Measurements from ENCODE around the gene MT1H. TPM values are rescaled to one million over a fixed set of nuclear protein-coding genes. Genes with fewer than 3 reads are reported as not detected.

The MT1H gene
- total and polyA plus RNA-seq, 2 experiments from 2014 or later: 13.5 TPM; not detected in 1

DNA sequence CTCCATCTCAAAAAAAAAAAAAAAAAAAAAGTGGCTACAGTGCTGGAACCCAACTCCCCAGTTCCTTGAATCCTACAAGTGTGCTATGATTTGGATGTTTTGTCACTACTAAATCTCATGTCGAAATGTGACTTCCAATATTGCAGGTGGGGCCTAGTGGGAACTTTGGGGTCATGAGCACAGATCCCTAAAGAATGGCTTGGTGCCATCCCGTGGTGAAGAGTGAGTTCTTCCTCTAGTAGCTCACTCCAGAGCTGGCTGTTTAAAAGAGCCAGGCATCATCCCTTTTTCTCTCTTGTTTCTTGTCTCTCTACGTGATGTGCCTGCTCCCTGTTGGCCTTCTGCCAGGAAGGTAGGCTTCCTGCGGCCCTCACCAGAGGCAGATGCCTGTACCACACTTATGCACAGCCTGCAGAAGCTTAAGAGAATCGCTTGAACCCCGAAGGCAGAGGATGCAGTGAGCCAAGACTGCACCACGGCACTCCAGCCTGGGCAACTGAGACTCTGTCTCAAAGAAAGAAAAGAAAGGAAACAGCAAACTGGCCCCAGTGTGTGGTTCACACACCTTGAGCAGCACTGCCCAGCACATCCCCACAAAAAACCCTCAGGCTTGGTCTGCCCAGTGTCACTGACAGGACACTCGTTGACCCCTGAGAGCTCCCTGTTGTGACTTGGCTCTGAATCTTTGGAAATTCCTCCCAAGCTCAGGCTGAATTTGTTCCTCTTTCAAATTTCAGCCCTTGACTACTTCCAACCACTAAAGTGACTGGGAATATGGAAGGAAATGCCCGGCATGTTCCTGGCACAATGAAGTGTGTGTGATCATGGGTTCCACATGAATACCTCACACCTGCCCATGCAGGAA, 40.9 kb upstream of the MT1H start:
- Histone ChIP-seq H3K27ac (no peak overlapping the region), H3K4me1 (ENCODE audit: insufficient read depth) (peaks cover 9% of the 10 kb centered on the region), H3K4me2 (no peak overlapping the region), H3K9me2 (replicated peaks; ENCODE audit: insufficient read depth) (no peaks in the 10 kb centered on the region), H4K20me1 (ENCODE audit: insufficient read depth, poor library complexity, severe bottlenecking) (no peaks in the 10 kb centered on the region), H3K79me2 (no peaks in the 10 kb centered on the region), H3K27me3 (peaks cover 70% of the 10 kb centered on the region), H3K9me3 (ENCODE audit: low read depth) (no peaks in the 10 kb centered on the region), H2AFZ (no peak overlapping the region), H3K4me3 (no peak overlapping the region), H3K36me3 (replicated peaks; ENCODE audit: insufficient read depth, low read depth) (no peaks in the 10 kb centered on the region)
- DNase-seq (ENCODE audit: low spot score): no peak
- TF ChIP-seq, protein P1, sequence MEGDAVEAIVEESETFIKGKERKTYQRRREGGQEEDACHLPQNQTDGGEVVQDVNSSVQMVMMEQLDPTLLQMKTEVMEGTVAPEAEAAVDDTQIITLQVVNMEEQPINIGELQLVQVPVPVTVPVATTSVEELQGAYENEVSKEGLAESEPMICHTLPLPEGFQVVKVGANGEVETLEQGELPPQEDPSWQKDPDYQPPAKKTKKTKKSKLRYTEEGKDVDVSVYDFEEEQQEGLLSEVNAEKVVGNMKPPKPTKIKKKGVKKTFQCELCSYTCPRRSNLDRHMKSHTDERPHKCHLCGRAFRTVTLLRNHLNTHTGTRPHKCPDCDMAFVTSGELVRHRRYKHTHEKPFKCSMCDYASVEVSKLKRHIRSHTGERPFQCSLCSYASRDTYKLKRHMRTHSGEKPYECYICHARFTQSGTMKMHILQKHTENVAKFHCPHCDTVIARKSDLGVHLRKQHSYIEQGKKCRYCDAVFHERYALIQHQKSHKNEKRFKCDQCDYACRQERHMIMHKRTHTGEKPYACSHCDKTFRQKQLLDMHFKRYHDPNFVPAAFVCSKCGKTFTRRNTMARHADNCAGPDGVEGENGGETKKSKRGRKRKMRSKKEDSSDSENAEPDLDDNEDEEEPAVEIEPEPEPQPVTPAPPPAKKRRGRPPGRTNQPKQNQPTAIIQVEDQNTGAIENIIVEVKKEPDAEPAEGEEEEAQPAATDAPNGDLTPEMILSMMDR (IDR thresholded peaks at IDR 0.05; ENCODE audit: poor library complexity): no peak
- 72% methylated on average over 9 of the region's 9 CpGs for WGBS (ENCODE audit: low lambda C conversion rate, missing lambda C conversion rate)

- WGBS (ENCODE audit: low lambda C conversion rate, missing lambda C conversion rate): 44% methylated on average over 3 of the region's 3 CpGs
- peaks cover 78% of the 10 kb centered on the region for H3K27me3 ChIP-seq
These were observed 40.1 kb upstream of the MT1H start for GRCh38 chr16:56629531-56629930.

GRCh38 chr16:56630134-56630533, 39.5 kb upstream of the MT1H start:
- peaks cover 12% of the 10 kb centered on the region for H3K4me1 ChIP-seq (ENCODE audit: insufficient read depth)
- DNase-seq (ENCODE audit: low spot score): no peak
- no peaks in the 10 kb centered on the region for H3K9me2 ChIP-seq (replicated peaks; ENCODE audit: insufficient read depth)
- H3K27ac ChIP-seq: no peak overlapping the region
- no peaks in the 10 kb centered on the region for H3K79me2 ChIP-seq
- no peaks in the 10 kb centered on the region for H4K20me1 ChIP-seq (ENCODE audit: insufficient read depth, poor library complexity, severe bottlenecking)
- H3K36me3 ChIP-seq (replicated peaks; ENCODE audit: insufficient read depth, low read depth): no peaks in the 10 kb centered on the region
- no peak overlapping the region for H3K4me3 ChIP-seq
- no peaks in the 10 kb centered on the region for H3K9me3 ChIP-seq (ENCODE audit: low read depth)
- peaks cover 79% of the 10 kb centered on the region for H3K27me3 ChIP-seq
- H2AFZ ChIP-seq: no peak overlapping the region
- 75% methylated on average over 3 of the region's 3 CpGs for WGBS (ENCODE audit: low lambda C conversion rate, missing lambda C conversion rate)
- H3K4me2 ChIP-seq: no peak overlapping the region
- TF ChIP-seq EZH2 (IDR thresholded peaks at IDR 0.05; ENCODE audit: borderline replicate concordance) (no peak), EZH2phosphoT487 (IDR thresholded peaks at IDR 0.05; ENCODE audit: low read depth, severe bottlenecking, unreplicated experiment) (no peak)
- TF ChIP-seq, protein P1 (IDR thresholded peaks at IDR 0.05; ENCODE audit: poor library complexity): no peak

More at GRCh38 chr16:56629531-56629930, 40.1 kb upstream of the MT1H start:
- DNase-seq (ENCODE audit: low spot score): no peak
- Histone ChIP-seq H3K9me3 (ENCODE audit: low read depth) (no peaks in the 10 kb centered on the region), H3K9me2 (replicated peaks; ENCODE audit: insufficient read depth) (no peaks in the 10 kb centered on the region), H3K4me2 (no peak overlapping the region), H2AFZ (no peak overlapping the region), H3K79me2 (no peaks in the 10 kb centered on the region), H4K20me1 (ENCODE audit: insufficient read depth, poor library complexity, severe bottlenecking) (no peaks in the 10 kb centered on the region), H3K36me3 (replicated peaks; ENCODE audit: insufficient read depth, low read depth) (no peaks in the 10 kb centered on the region), H3K27ac (no peak overlapping the region), H3K4me1 (ENCODE audit: insufficient read depth) (peaks cover 9% of the 10 kb centered on the region), H3K4me3 (no peak overlapping the region)
- TF ChIP-seq, protein P1 (IDR thresholded peaks at IDR 0.05; ENCODE audit: poor library complexity): no peak
- TF ChIP-seq EZH2 (IDR thresholded peaks at IDR 0.05; ENCODE audit: borderline replicate concordance): no peak
- TF ChIP-seq EZH2phosphoT487 (IDR thresholded peaks at IDR 0.05; ENCODE audit: low read depth, severe bottlenecking, unreplicated experiment): no peak
